GM06990 (cell line): ENCODE data around the gene PDX1.
"Not testable (repeated sequence)": the region's sequence is repeated elsewhere in the genome, so short reads cannot be mapped to it uniquely, and the experiment has no call there.

ENCODE experiments used
- DNase-seq: peaks from one replicate; pipeline ENCODE4 v3.0.0-alpha.2; 2011; ENCODE audit not compliant: insufficient read length; ENCODE audit errors: extremely low read depth
- H3K27me3 ChIP-seq: replicated peaks from 2 replicates; pipeline ENCODE4 v1.6.0; 2011; ENCODE audit warnings: low read length; ENCODE audit not compliant: control insufficient read depth, insufficient read depth
- H3K36me3 ChIP-seq: 2 replicates; pipeline ENCODE4 v1.5.1; 2011; ENCODE audit warnings: low read length; ENCODE audit not compliant: control insufficient read depth, insufficient read depth
- H3K4me3 ChIP-seq: replicated peaks from 2 replicates; pipeline ENCODE4 v1.5.1; 2011; ENCODE audit warnings: low read depth, mild to moderate bottlenecking, control low read depth, low read length
- TF ChIP-seq, protein P1 (sequence below): IDR thresholded peaks from 2 replicates; pipeline ENCODE4 v1.5.1; 2011; ENCODE audit warnings: low read length, control low read depth, mild to moderate bottlenecking, inconsistent platforms; ENCODE audit not compliant: insufficient read depth, poor library complexity, severe bottlenecking

Gene PDX1

DNA sequence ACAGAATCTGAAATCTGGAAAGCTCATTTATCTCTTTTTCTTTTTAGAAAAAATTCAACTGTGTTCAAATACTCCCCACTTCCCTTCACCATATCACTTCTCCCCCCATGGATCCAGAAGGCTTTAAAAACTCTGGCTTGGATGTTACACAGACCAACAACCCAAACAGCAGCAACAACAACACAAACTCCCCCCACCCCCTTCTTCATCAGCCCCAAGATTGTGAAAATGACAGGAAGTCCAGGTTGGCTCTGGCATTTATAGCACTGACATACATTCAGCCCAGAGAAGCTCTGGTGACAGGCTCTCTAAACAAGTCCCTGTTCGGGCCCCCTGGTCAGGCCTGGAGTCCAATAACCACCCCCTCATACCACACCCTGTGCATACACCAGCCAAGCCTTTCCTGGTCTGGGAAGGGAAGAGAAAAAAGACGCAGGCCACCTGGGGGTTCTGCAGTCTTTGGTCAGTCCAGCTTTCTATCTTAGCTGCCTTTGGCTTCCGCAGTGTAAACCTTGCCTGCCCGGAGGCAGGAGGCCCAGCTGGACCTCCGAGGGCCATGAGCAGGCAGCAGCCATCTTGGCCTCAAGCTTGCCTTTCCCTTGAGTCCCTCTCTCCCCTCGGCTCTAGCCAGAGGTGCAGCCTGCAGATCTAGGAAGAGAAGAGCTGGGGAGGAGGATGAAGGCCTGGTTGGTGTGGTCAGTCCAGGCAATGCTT is 42.5 kb downstream of the PDX1 start:
- DNase-seq, result no peak
- no peaks in the 10 kb centered on the region for H3K36me3 ChIP-seq
- TF ChIP-seq, protein P1, sequence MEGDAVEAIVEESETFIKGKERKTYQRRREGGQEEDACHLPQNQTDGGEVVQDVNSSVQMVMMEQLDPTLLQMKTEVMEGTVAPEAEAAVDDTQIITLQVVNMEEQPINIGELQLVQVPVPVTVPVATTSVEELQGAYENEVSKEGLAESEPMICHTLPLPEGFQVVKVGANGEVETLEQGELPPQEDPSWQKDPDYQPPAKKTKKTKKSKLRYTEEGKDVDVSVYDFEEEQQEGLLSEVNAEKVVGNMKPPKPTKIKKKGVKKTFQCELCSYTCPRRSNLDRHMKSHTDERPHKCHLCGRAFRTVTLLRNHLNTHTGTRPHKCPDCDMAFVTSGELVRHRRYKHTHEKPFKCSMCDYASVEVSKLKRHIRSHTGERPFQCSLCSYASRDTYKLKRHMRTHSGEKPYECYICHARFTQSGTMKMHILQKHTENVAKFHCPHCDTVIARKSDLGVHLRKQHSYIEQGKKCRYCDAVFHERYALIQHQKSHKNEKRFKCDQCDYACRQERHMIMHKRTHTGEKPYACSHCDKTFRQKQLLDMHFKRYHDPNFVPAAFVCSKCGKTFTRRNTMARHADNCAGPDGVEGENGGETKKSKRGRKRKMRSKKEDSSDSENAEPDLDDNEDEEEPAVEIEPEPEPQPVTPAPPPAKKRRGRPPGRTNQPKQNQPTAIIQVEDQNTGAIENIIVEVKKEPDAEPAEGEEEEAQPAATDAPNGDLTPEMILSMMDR, result no peak
- H3K4me3 ChIP-seq, result no peak overlapping the region
- peaks cover 2% of the 10 kb centered on the region; the same call in 1 of the 2 replicates for H3K27me3 ChIP-seq

DNA sequence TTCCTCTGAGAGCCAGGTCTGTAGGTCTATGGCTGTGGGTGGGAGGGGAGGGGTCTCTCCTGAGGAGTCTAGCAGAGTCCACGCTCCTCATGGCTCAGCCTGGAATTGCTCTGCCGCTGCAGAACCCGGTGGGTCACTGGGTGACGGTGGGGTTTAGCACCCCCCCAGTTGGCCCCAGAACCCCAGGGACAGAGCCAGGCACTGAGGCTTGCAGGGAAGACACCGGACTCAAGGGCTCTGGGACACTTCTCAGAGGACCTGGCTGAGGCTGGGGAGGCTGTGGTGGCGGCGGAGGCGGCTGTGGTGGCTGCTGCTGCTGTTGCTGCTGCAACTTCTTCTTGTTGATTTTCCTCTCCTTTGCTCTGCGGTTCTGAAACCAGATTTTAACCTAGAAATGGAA is 43.2 kb downstream of the PDX1 start:
- TF ChIP-seq, protein P1, result no peak
- no peak for DNase-seq
- peaks cover 2% of the 10 kb centered on the region; the same call in 1 of the 2 replicates for H3K27me3 ChIP-seq
- no peaks in the 10 kb centered on the region for H3K36me3 ChIP-seq
- H3K4me3 ChIP-seq, result no peak overlapping the region

DNA sequence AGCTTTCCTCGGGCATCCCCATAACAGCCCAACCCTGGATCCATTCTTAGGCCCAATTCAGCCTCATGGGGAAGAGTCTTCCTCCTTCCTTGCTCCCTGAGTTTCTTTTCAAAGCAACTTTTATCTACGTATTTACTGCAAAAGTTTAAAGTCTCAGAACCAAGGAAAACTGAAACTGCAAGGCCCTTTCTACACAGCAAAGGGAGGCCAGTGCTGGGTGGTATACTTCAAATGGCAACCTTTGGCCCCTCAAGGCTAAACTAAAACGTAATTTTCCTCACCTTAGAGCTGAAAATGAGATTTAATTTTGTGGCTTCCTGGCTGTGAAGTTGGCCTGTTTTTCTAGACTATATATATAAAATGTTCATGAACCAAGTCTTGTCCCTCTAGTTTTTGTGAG is 43.7 kb downstream of the PDX1 start:
- TF ChIP-seq, protein P1, result no peak
- no peak for DNase-seq
- no peaks in the 10 kb centered on the region for H3K36me3 ChIP-seq
- H3K4me3 ChIP-seq, result no peak overlapping the region
- peaks cover 2% of the 10 kb centered on the region; the same call in 1 of the 2 replicates for H3K27me3 ChIP-seq

DNA sequence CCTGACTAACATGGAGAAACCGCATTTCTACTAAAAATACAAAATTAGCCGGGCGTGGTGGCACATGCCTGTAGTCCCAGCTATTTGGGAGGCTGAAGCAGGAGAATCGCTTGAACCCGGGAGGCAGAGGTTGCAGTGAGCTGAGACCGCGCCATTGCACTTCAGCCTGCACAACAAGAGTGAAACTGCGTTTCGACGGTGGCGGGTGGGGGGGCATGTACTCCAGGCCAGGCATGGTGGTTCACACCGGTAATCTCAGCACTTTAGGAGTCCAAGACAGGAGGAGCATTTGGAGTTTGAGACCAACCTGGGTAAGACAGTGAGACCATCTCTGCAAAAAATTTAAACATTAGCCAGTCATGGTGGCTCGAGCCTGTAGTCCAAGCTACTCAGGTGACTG is 44.4 kb downstream of the PDX1 start:
- H3K4me3 ChIP-seq, DNase-seq, H3K36me3 ChIP-seq, H3K27me3 ChIP-seq: not testable (repeated sequence)

DNA sequence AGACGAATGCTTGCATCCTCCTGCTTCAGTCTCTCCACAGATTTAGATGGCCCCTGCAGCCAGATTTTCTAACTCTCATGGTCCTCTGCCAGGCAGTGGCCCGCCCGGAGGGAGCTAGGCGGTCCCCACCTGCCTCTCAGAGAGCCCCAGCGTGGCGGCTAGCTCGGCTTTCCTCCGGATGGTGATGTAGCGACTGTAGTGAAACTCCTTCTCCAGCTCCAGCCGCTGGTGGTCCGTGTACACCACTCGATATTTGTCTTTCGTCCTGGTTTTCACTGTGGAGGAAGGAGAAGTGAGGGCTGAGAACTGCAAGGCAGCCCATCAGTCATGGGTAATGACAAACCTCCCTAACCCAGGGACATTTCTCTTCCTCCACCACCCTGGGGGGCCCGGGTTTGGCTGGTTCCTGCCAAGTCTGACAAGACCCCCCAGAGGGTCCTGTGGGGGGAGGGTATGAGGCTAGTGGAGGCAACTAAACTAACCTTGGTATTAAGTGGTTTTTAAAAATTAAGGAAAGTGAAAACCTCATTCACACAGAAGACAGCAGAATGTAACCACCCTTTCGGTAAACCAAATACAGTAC is 45.0 kb downstream of the PDX1 start:
- Histone ChIP-seq H3K36me3 (no peaks in the 10 kb centered on the region), H3K27me3 (peaks cover 2% of the 10 kb centered on the region; the same call in 1 of the 2 replicates), H3K4me3 (no peak overlapping the region)
- no peak for DNase-seq
- TF ChIP-seq, protein P1, result no peak

DNA sequence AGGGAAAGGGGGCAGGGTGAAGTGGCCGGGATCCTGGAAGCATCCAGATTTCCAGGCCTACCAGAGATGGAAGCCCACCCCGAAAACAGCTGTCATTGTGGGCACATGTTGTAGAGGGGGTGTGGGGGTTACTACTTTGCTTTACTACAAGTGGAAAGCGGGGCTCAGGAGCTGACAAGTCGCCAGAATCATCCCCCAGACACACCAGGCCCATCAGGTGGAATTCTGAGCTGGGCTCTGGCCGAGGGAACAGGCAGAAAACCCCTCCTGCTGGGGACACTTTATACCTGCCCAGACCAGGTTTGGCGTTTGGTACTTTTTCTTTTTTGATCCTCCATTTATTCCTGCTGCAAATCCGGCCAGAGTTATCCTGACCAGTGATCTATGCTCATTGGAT is 45.5 kb downstream of the PDX1 start:
- H3K4me3 ChIP-seq, result no peak overlapping the region
- no peak for DNase-seq
- TF ChIP-seq, protein P1, result no peak
- no peaks in the 10 kb centered on the region for H3K36me3 ChIP-seq
- peaks cover 2% of the 10 kb centered on the region; the same call in 1 of the 2 replicates for H3K27me3 ChIP-seq
